HCT116 (cell line): ENCODE results near the gene TMTC2. TPM values are rescaled to one million over a fixed set of nuclear protein-coding genes. Genes with fewer than 3 reads are reported as not detected.

Experiments
- ATAC-seq: fragments of 200-7000 bp; cut with Tn5 transposase; 2 replicates; pipeline ENCODE4 v1.9.1; 2020; ENCODE audit warnings: mild to moderate bottlenecking, moderate library complexity
- BruUV-seq: library from RNA; stranded (reverse); fragments of 400-500 nt; replicated peaks from 2 replicates; lab custom pipeline; 2021; lab: Mats Ljungman, UMichigan
- CTCF ChIA-PET: fragments of 300-600 bp; sonication (Branson Sonifier 250); formaldehyde crosslinking; loops from one replicate; lab custom pipeline; 2021; ENCODE audit warnings: antibody characterized with exemption; lab: Charles Lee
- POLR2A ChIA-PET: fragments of 300-600, 350-600 bp; sonication (Branson Sonifier 250); formaldehyde crosslinking; loops from one replicate; lab custom pipeline; 2021; ENCODE audit warnings: antibody characterized with exemption; lab: Charles Lee
- RAD21 ChIA-PET, 2 experiments: fragments of 300-600 bp; sonication (Branson Sonifier 250); formaldehyde crosslinking; loops; one replicate each; lab custom pipeline; 2023; ENCODE audit warnings: low total read pairs in 2 of 2; ENCODE audit not compliant: uncharacterized antibody in 2 of 2, unreplicated experiment in 2 of 2, low non-redundant PET in 1 of 2; lab: Charles Lee
- DNase-seq: peaks from one replicate; pipeline ENCODE4 v3.0.0-alpha.2; 2010; ENCODE audit warnings: low read depth, low spot score
- H2AFZ ChIP-seq: fragments of 200-600 bp; shearing (Covaris generic), sonication (generic); 2 replicates; pipeline ENCODE4 v1.6.1; 2017; ENCODE audit warnings: low read depth, mixed run types, mixed read lengths, antibody characterized with exemption, low read length; ENCODE audit not compliant: poor library complexity, severe bottlenecking
- H3K27ac ChIP-seq: 2 replicates; pipeline ENCODE4 v1.5.1; 2012; ENCODE audit warnings: low read depth, low read length
- H3K27me3 ChIP-seq: fragments of 200-600 bp; sonication (generic); 2 replicates; pipeline ENCODE4 v1.6.1; 2016; ENCODE audit warnings: mixed run types, low read length, mixed read lengths; ENCODE audit not compliant: insufficient read depth
- H3K36me3 ChIP-seq, 2 experiments: fragments of 200-500 bp in 1 of 2; fragments of 200-600 bp in 1 of 2; sonication (Bioruptor generic) in 1 of 2; sonication (generic) in 1 of 2; 2 replicates each; pipeline versions ENCODE4 v1.5.1 to v1.6.1; 2014 to 2016; ENCODE audit warnings: low read length in 2 of 2, inconsistent platforms in 1 of 2, mixed read lengths in 1 of 2, mixed run types in 1 of 2; ENCODE audit not compliant: insufficient read depth in 2 of 2, control insufficient read depth in 1 of 2
- H3K4me1 ChIP-seq, 2 experiments: fragments of 200-600 bp in 1 of 2; sonication (generic) in 1 of 2; 2 replicates each; pipeline versions ENCODE4 v1.5.1 to v1.6.1; 2012 to 2017; ENCODE audit warnings: low read length in 2 of 2, inconsistent platforms in 1 of 2, mild to moderate bottlenecking in 1 of 2, mixed read lengths in 1 of 2, mixed run types in 1 of 2, moderate library complexity in 1 of 2; ENCODE audit not compliant: insufficient read depth in 2 of 2, control insufficient read depth in 1 of 2
- H3K4me2 ChIP-seq: fragments of 200-600 bp; sonication (generic); 2 replicates; pipeline ENCODE4 v1.6.1; 2017; ENCODE audit warnings: mixed run types, low read length, mixed read lengths
- H3K4me3 ChIP-seq, 2 experiments: fragments of 200-600 bp in 1 of 2; sonication (generic) in 1 of 2; replicated peaks in 1 of 2; 2 replicates each; pipeline ENCODE4 v1.5.1; 2011 to 2016; ENCODE audit warnings: low read length in 2 of 2, control low read depth in 1 of 2, low read depth in 1 of 2, mild to moderate bottlenecking in 1 of 2, mixed read lengths in 1 of 2, mixed run types in 1 of 2
- H3K79me2 ChIP-seq: fragments of 200-600 bp; sonication (generic); 2 replicates; pipeline ENCODE4 v1.6.1; 2017; ENCODE audit warnings: mild to moderate bottlenecking, mixed run types, low read length, moderate library complexity, mixed read lengths; ENCODE audit not compliant: insufficient read depth
- H3K9ac ChIP-seq: fragments of 200-600 bp; sonication (generic); 2 replicates; pipeline ENCODE4 v1.6.1; 2016; ENCODE audit warnings: low read length, mixed read lengths
- H3K9me2 ChIP-seq: fragments of 200-600 bp; sonication (generic), shearing (Covaris generic); 2 replicates; pipeline ENCODE4 v1.6.1; 2017; ENCODE audit warnings: mixed run types, mild to moderate bottlenecking, moderate library complexity; ENCODE audit not compliant: insufficient read depth
- H3K9me3 ChIP-seq, 2 experiments: fragments of 200-500 bp in 1 of 2; fragments of 200-600 bp in 1 of 2; sonication (Bioruptor generic) in 1 of 2; sonication (generic) in 1 of 2; 2 replicates each; pipeline ENCODE4 v1.6.1; 2014 to 2017; ENCODE audit warnings: low read length in 2 of 2, mixed read lengths in 2 of 2, inconsistent platforms in 1 of 2, low read depth in 1 of 2, mild to moderate bottlenecking in 1 of 2, mixed run types in 1 of 2, moderate library complexity in 1 of 2; ENCODE audit not compliant: control insufficient read depth in 1 of 2, insufficient read depth in 1 of 2
- H4K20me1 ChIP-seq: fragments of 200-600 bp; sonication (generic), shearing (Covaris generic); 2 replicates; pipeline ENCODE4 v1.6.1; 2017; ENCODE audit warnings: mixed run types, mild to moderate bottlenecking, moderate library complexity; ENCODE audit not compliant: insufficient read depth
- CBX3 ChIP-seq: IDR thresholded peaks from 2 replicates; pipeline ENCODE4 v1.6.1; 2012; ENCODE audit warnings: low read depth
- ELF1 ChIP-seq: IDR thresholded peaks from 2 replicates; pipeline ENCODE4 v1.6.1; 2012; ENCODE audit warnings: low read depth, borderline replicate concordance
- EZH2 ChIP-seq: fragments of 200-600 bp; sonication (generic); IDR thresholded peaks from 2 replicates; pipeline ENCODE4 v1.6.1; 2017; ENCODE audit warnings: antibody characterized with exemption, mixed run types
- JUND ChIP-seq: IDR thresholded peaks from 2 replicates; pipeline ENCODE4 v1.6.1; 2012
- POLR2A ChIP-seq: IDR thresholded peaks from 2 replicates; pipeline ENCODE4 v1.7.0; 2011; ENCODE audit warnings: borderline replicate concordance; ENCODE audit not compliant: insufficient read depth, insufficient read length; ENCODE audit errors: extremely low read depth
- SP1 ChIP-seq: IDR thresholded peaks from 2 replicates; pipeline ENCODE4 v1.6.1; 2012; ENCODE audit warnings: low read depth
- SRF ChIP-seq: IDR thresholded peaks from 2 replicates; pipeline ENCODE4 v1.6.1; 2012; ENCODE audit warnings: low read depth
- TCF7L2 ChIP-seq: IDR thresholded peaks from 2 replicates; pipeline ENCODE4 v1.7.0; 2011; ENCODE audit warnings: borderline replicate concordance, inconsistent platforms; ENCODE audit not compliant: insufficient read depth, insufficient read length; ENCODE audit errors: extremely low read depth
- intact Hi-C: fragments of 100-400 bp; cut with micrococcal nuclease; formaldehyde crosslinking; loops from 2 replicates; pipeline ENCODE4 v1.10.0; 2022
- total RNA-seq: library from RNA; stranded (reverse); gene quantifications from one replicate; pipeline ENCODE4 v1.2.1, GENCODE V29; 2021; ENCODE audit not compliant: unreplicated experiment
- TF ChIP-seq, protein P1 (sequence below): IDR thresholded peaks from 2 replicates; pipeline ENCODE4 v1.6.1; 2012
- TF ChIP-seq, protein P2 (sequence below): IDR thresholded peaks from 2 replicates; pipeline ENCODE4 v1.6.1; 2011; ENCODE audit warnings: mild to moderate bottlenecking, low read length, moderate library complexity; ENCODE audit not compliant: insufficient replicate concordance; ENCODE audit errors: extremely low read depth

The TMTC2 gene
- total RNA-seq, 1 experiment from 2014 or later: 11.5 TPM

- TF ChIP-seq SP1 (no peak), ELF1 (no peak), TCF7L2 (no peak), SRF (no peak), JUND (no peak), CBX3 (no peak), POLR2A (no peak), EZH2 (no peak)
- TF ChIP-seq, protein P1, sequence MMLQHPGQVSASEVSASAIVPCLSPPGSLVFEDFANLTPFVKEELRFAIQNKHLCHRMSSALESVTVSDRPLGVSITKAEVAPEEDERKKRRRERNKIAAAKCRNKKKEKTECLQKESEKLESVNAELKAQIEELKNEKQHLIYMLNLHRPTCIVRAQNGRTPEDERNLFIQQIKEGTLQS: no peak
- TF ChIP-seq, protein P2, sequence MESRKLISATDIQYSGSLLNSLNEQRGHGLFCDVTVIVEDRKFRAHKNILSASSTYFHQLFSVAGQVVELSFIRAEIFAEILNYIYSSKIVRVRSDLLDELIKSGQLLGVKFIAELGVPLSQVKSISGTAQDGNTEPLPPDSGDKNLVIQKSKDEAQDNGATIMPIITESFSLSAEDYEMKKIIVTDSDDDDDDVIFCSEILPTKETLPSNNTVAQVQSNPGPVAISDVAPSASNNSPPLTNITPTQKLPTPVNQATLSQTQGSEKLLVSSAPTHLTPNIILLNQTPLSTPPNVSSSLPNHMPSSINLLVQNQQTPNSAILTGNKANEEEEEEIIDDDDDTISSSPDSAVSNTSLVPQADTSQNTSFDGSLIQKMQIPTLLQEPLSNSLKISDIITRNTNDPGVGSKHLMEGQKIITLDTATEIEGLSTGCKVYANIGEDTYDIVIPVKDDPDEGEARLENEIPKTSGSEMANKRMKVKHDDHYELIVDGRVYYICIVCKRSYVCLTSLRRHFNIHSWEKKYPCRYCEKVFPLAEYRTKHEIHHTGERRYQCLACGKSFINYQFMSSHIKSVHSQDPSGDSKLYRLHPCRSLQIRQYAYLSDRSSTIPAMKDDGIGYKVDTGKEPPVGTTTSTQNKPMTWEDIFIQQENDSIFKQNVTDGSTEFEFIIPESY: no peak
- Histone ChIP-seq H4K20me1 (no peaks in the 10 kb centered on the region), H3K9me2 (no peaks in the 10 kb centered on the region), H3K4me1 (peaks cover 16 to 23% of the 10 kb centered on the region in 2 experiments), H3K4me3 (no peak overlapping the region), H3K9ac (no peak overlapping the region), H3K4me2 (no peak overlapping the region), H2AFZ (no peak overlapping the region), H3K27ac (no peak overlapping the region), H3K36me3 (no peaks in the 10 kb centered on the region), H3K27me3 (no peaks in the 10 kb centered on the region), H3K79me2 (no peaks in the 10 kb centered on the region), H3K9me3 (no peaks in the 10 kb centered on the region)
- ChIA-PET CTCF (no interaction called here), POLR2A (no interaction called here), RAD21 (no interaction called here)
- ATAC-seq (no peak), DNase-seq (no peak)
- intact Hi-C loops: no loop called here
- no TSS peak for BruUV-seq
These were observed 58.5 kb downstream of the TMTC2 start for GRCh38 chr12:82745063-82745674.
